Activated effector memory CD4-positive, alpha-beta T cell treated with anti-CD3 and anti-CD28 coated beads, Interleukin-2, amount 50 U/mL, for 16 hours (primary cell): Measurements from ENCODE around the gene MFSD6.
"Not testable (repeated sequence)": the region's sequence is repeated elsewhere in the genome, so short reads cannot be mapped to it uniquely, and the experiment has no call there.

Experiments used
- DNase-seq: peaks from one replicate; pipeline ENCODE4 v3.0.0-alpha.2; 2020

Gene MFSD6

GRCh38 chr2:190405995-190406394, 2.2 kb upstream of the MFSD6 start:
- no peak for DNase-seq

GRCh38 chr2:190406805-190407204, 1.4 kb upstream of the MFSD6 start:
- no peak for DNase-seq

GRCh38 chr2:190407246-190407661, 901 bp upstream of the MFSD6 start:
- no peak for DNase-seq

GRCh38 chr2:190408538-190409271, 550 bp downstream of the MFSD6 start:
- peak; percentile 90 for DNase-seq

- no peak for DNase-seq
Measured at GRCh38 chr2:190409616-190410015, 1.5 kb downstream of the MFSD6 start.

GRCh38 chr2:190410166-190410565, 2.0 kb downstream of the MFSD6 start:
- no peak for DNase-seq

GRCh38 chr2:190412966-190413365, 4.8 kb downstream of the MFSD6 start:
- DNase-seq: no peak

- no peak for DNase-seq
Measured at GRCh38 chr2:190413421-190413820, 5.3 kb downstream of the MFSD6 start.

- DNase-seq: no peak
Measured at GRCh38 chr2:190415251-190415650, 7.1 kb downstream of the MFSD6 start.

GRCh38 chr2:190415794-190416775, 7.9 kb downstream of the MFSD6 start:
- DNase-seq: no peak

GRCh38 chr2:190417045-190417842, 9.1 kb downstream of the MFSD6 start:
- no peak for DNase-seq

- no peak for DNase-seq
Measured at GRCh38 chr2:190418727-190419126, 10.6 kb downstream of the MFSD6 start.

- no peak for DNase-seq
Measured at GRCh38 chr2:190420801-190421200, 12.6 kb downstream of the MFSD6 start.

GRCh38 chr2:190425221-190425866, 17.2 kb downstream of the MFSD6 start:
- DNase-seq: no peak

- DNase-seq: no peak
Measured at GRCh38 chr2:190425883-190426658, 17.9 kb downstream of the MFSD6 start.

GRCh38 chr2:190430866-190431265, 22.7 kb downstream of the MFSD6 start:
- DNase-seq: not testable (repeated sequence)

GRCh38 chr2:190431907-190432306, 23.8 kb downstream of the MFSD6 start:
- no peak for DNase-seq

GRCh38 chr2:190432567-190433231, 24.5 kb downstream of the MFSD6 start:
- no peak for DNase-seq

- DNase-seq: no peak
Measured at GRCh38 chr2:190435031-190435670, 27.0 kb downstream of the MFSD6 start.

GRCh38 chr2:190436557-190436956, 28.4 kb downstream of the MFSD6 start:
- no peak for DNase-seq

- DNase-seq: no peak
Measured at GRCh38 chr2:190440113-190440512, 32.0 kb downstream of the MFSD6 start.
